ENCODE results near the gene KIF26B. TPM values are rescaled to one million over a fixed set of nuclear protein-coding genes. Genes with fewer than 3 reads are reported as not detected.

The KIF26B gene
- total RNA-seq, 1 donor from 2014 or later = 8.8 TPM

DNA sequence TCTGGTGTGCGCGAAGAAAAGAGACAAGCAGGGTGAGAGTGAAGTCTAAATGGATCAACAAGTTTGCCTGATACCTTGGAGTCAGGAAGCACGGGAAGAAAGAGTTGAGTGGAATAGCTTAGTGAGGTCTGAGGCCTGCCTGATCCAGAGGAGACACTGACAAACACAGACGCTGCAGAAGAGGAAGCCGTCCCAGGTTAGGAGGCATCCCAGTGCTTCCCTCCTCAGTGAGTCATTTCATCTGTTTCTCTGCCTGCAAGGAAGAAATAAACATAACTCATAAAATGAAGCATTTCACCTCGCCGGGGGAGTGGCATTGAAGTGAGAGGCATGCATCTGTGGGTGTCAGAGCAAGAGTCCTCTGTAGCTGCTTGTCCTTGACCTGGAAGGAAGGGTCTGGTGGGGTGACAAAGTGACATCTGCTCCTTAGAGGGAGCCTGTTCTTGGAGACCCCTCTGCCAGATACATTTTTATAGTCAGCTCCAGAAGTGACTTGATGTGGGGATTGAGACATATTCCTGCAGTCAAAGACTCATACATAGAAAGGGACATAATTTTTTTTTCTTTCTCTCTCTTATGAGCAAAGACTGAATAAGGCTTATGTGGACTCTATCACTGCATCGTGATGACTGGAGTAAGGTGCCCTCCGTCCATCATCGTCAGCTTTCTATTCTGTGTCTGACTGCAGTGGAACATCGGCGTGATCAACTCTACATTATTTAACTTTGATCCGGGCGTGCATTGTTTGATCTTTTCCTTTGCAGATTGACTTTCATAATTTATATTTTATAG, 256.7 kb downstream of the KIF26B start:
- Mint-ChIP-seq H3K9me3 (ENCODE audit: unreplicated experiment) (no peaks in the 10 kb centered on the region), H3K27ac (ENCODE audit: unreplicated experiment) (no peak overlapping the region), H3K36me3 (ENCODE audit: unreplicated experiment) (no peaks in the 10 kb centered on the region), H3K27me3 (ENCODE audit: unreplicated experiment) (peaks cover 1% of the 10 kb centered on the region), H3K4me1 (ENCODE audit: unreplicated experiment) (no peaks in the 10 kb centered on the region), H3K4me3 (ENCODE audit: unreplicated experiment) (no peak overlapping the region)
- DNase-seq (ENCODE audit: extremely low spot score, unreplicated experiment) = no peak
- TF ChIP-seq, protein P1, sequence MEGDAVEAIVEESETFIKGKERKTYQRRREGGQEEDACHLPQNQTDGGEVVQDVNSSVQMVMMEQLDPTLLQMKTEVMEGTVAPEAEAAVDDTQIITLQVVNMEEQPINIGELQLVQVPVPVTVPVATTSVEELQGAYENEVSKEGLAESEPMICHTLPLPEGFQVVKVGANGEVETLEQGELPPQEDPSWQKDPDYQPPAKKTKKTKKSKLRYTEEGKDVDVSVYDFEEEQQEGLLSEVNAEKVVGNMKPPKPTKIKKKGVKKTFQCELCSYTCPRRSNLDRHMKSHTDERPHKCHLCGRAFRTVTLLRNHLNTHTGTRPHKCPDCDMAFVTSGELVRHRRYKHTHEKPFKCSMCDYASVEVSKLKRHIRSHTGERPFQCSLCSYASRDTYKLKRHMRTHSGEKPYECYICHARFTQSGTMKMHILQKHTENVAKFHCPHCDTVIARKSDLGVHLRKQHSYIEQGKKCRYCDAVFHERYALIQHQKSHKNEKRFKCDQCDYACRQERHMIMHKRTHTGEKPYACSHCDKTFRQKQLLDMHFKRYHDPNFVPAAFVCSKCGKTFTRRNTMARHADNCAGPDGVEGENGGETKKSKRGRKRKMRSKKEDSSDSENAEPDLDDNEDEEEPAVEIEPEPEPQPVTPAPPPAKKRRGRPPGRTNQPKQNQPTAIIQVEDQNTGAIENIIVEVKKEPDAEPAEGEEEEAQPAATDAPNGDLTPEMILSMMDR (IDR thresholded peaks at IDR 0.05) = no peak

DNA sequence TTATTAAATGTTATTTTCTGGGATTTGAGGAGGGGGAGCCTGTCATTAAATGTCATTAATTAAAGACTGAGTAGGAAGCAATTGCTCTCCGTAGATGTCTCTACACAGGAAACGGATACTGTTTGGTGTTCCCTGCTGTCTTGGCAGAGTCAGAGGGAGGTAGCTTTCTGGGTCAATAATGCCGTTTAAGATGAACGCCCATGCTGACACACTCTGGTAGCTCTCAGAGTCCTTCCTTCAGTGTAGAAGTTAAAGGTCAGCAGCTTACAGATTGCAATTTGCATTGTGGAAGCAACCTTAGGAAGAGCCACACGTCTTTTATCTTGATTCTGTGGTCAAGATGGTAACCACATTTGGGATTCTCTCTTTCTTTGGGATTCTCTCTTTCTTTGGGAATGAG, 257.5 kb downstream of the KIF26B start:
- H3K4me1 Mint-ChIP-seq (ENCODE audit: unreplicated experiment) = no peaks in the 10 kb centered on the region
- H3K27me3 Mint-ChIP-seq (ENCODE audit: unreplicated experiment) = peaks cover 8% of the 10 kb centered on the region
- H3K9me3 Mint-ChIP-seq (ENCODE audit: unreplicated experiment) = no peaks in the 10 kb centered on the region
- TF ChIP-seq, protein P1 (IDR thresholded peaks at IDR 0.05) = no peak
- H3K27ac Mint-ChIP-seq (ENCODE audit: unreplicated experiment) = no peak overlapping the region
- H3K36me3 Mint-ChIP-seq (ENCODE audit: unreplicated experiment) = no peaks in the 10 kb centered on the region
- DNase-seq (ENCODE audit: extremely low spot score, unreplicated experiment) = no peak
- no peak overlapping the region for H3K4me3 Mint-ChIP-seq (ENCODE audit: unreplicated experiment)

DNA sequence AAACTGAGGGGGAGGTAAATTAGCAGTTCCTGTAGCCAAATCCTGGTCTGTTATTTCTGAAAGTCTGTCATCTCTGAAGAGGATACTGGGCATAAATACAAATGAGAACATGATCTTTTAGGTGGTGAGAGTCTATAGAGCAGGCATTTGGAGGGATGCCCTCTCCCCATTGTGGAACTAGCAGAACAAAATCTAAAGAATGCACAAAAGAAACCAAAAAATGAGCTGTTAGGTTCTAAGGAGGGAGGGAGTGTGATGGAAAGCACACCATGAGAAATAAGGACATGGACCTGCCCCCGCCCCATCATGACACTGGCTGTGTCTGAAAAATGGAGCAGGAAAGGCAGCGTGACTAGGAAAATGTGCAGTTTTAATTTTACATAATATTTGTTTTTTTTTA, 262.0 kb downstream of the KIF26B start:
- no peak overlapping the region for H3K4me3 Mint-ChIP-seq (ENCODE audit: unreplicated experiment)
- no peak overlapping the region for H3K27ac Mint-ChIP-seq (ENCODE audit: unreplicated experiment)
- H3K9me3 Mint-ChIP-seq (ENCODE audit: unreplicated experiment) = no peaks in the 10 kb centered on the region
- no peaks in the 10 kb centered on the region for H3K36me3 Mint-ChIP-seq (ENCODE audit: unreplicated experiment)
- H3K27me3 Mint-ChIP-seq (ENCODE audit: unreplicated experiment) = peaks cover 27% of the 10 kb centered on the region
- no peaks in the 10 kb centered on the region for H3K4me1 Mint-ChIP-seq (ENCODE audit: unreplicated experiment)
- no peak for DNase-seq (ENCODE audit: extremely low spot score, unreplicated experiment)
- TF ChIP-seq, protein P1 (IDR thresholded peaks at IDR 0.05) = no peak

DNA sequence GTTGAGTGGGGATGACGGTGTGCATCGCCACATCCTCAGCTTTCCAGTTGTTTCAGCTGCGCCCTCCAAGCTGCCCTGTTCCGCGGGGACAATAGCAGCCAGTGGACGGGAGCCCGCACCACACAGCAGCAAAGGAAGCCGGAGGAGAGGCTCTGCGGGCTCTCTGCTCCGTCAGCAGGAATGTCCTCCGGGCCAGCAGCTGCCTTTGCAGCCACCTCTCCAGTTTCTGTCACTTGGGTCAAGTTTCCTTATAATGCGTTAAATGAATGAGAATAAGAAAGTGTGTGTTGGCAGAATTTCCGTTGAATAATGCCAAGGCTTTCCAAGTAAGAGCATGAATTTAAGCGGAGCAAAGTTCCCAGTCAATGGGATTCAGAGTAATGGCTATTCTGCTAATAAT, 263.3 kb downstream of the KIF26B start:
- Mint-ChIP-seq H3K9me3 (ENCODE audit: unreplicated experiment) (no peaks in the 10 kb centered on the region), H3K27ac (ENCODE audit: unreplicated experiment) (no peak overlapping the region), H3K4me3 (ENCODE audit: unreplicated experiment) (no peak overlapping the region), H3K36me3 (ENCODE audit: unreplicated experiment) (no peaks in the 10 kb centered on the region), H3K27me3 (ENCODE audit: unreplicated experiment) (peaks cover 27% of the 10 kb centered on the region), H3K4me1 (ENCODE audit: unreplicated experiment) (no peaks in the 10 kb centered on the region)
- no peak for DNase-seq (ENCODE audit: extremely low spot score, unreplicated experiment)
- TF ChIP-seq, protein P1 (IDR thresholded peaks at IDR 0.05) = no peak

DNA sequence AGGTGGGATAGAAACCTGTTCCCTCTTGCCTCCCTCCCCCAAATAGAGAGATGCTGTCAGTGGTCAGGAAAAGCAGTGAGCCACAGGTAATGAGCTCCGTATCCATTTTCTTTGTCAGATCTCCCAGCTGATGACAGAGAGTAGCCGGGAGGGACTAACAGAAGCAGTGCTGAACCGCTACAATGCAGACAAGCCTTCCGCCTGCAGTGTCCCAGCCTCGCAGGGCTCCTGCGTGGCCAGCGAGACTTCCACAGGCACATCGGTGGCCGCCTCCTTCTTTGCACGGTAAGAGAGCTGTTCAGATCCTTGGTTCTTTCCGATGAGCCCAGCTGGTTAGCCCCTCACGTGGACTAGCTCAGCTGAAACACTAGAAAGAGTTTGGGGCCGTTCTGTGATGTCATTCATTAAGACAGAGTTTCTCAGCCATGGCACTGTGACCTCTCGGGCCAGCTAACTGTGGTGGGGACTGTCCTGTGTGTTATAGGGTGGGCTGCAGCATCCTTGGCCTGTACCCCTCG, 264.7 kb downstream of the KIF26B start:
- H3K27me3 Mint-ChIP-seq (ENCODE audit: unreplicated experiment) = peaks cover 27% of the 10 kb centered on the region
- H3K4me3 Mint-ChIP-seq (ENCODE audit: unreplicated experiment) = no peak overlapping the region
- no peak overlapping the region for H3K27ac Mint-ChIP-seq (ENCODE audit: unreplicated experiment)
- H3K9me3 Mint-ChIP-seq (ENCODE audit: unreplicated experiment) = no peaks in the 10 kb centered on the region
- H3K36me3 Mint-ChIP-seq (ENCODE audit: unreplicated experiment) = no peaks in the 10 kb centered on the region
- TF ChIP-seq, protein P1 (IDR thresholded peaks at IDR 0.05) = no peak
- no peaks in the 10 kb centered on the region for H3K4me1 Mint-ChIP-seq (ENCODE audit: unreplicated experiment)
- DNase-seq (ENCODE audit: extremely low spot score, unreplicated experiment) = no peak

Data from osteocyte (in vitro differentiated cells).